Epithelial cell of prostate (primary cell): ENCODE data around the gene CABP1.
A peak's percentile ranks its signal among the peaks of the same experiment; 100 is the strongest.
"Not testable (repeated sequence)": the region's sequence is repeated elsewhere in the genome, so short reads cannot be mapped to it uniquely, and the experiment has no call there.

Experiments used
- DNase-seq: peaks from one replicate; pipeline ENCODE4 v3.0.0-alpha.2; 2011; ENCODE audit warnings: low read depth, low spot score
- H3K27ac ChIP-seq: fragments of 450-650 bp; 2 replicates; pipeline ENCODE4 v1.5.1; 2017; ENCODE audit warnings: mild to moderate bottlenecking

CABP1 gene

GRCh38 chr12:120639771-120640721, at the start of gene CABP1:
Gene CABP1 (plus strand): TSS chr12:120640626. CDS start chr12:120640686, 60 bp downstream.
- H3K27ac ChIP-seq: no peak within 1 kb of the TSS
- DNase-seq: no peak

GRCh38 chr12:120590741-120591407, 49.6 kb upstream of the CABP1 start:
- no peak overlapping the region for H3K27ac ChIP-seq
- no peak for DNase-seq

- DNase-seq: no peak
- no peak overlapping the region for H3K27ac ChIP-seq
These were observed 48.0 kb upstream of the CABP1 start for GRCh38 chr12:120592121-120593049.

GRCh38 chr12:120596901-120597300, 43.5 kb upstream of the CABP1 start:
- DNase-seq: no peak

DNA sequence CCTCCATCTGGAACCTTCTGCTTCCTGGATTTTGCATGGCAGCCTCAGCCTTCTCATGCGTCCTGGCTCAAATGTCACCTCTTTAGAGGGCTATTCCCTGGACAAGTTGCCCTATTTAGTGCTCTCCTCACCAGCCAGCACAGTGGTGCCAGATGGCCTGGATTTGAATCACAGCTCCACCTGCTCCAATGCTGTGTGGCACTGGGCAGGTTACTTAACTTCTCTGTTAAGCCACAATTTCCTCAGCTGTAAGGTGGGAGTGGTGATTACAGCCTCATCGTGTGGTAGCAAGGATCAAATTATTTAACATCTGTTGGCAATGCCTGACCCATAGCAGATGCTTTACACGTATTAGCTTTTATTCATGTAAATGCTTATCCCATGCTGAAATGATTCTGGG, 42.6 kb upstream of the CABP1 start:
- no peak for DNase-seq
- H3K27ac ChIP-seq: no peak overlapping the region

More at GRCh38 chr12:120596901-120597300, 43.5 kb upstream of the CABP1 start:
- no peak overlapping the region for H3K27ac ChIP-seq

- H3K27ac ChIP-seq: no peak overlapping the region
- no peak for DNase-seq
These were observed 41.6 kb upstream of the CABP1 start for GRCh38 chr12:120598674-120599463.

DNA sequence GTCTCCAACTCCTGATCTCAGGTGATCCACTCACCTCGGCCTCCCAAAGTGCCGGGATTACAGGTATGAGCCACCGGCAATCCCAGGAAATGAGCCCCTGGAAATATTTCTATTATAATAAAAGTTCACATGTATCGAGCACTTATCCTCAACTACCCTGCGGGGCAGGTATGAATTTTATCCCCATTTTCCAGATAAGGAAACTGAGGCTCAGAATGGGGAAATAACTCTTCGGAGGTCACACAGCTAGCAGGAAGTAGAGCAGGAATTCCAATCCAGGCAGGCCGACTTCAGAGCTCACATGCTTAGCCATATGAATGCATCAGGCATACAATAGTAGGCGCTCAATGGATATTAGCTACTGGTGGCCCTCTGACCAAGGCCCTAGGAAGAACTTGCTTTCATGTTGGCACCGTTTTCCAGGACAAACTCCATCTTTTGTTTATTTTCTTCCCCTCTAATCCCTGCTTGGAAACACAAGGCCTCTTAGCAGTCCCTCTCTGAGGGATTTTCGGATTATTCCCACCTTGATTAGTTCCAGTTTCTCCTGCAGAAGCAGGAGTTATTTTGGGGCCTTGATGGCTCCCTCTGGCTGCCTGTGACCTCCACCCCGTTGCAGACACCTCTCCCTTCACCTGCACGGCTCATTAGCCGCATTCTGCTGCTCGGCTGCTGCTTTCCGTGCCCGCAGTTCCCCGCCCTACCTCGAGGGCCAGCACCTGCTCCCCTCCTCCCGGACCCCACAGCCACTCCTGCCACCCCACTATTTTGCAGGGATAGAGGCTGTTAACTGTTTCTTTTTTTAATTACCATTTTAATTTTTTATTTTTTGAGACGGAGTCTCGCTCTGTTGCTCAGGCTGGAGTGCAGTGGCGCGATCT, 40.5 kb upstream of the CABP1 start:
- H3K27ac ChIP-seq: no peak overlapping the region
- DNase-seq: no peak

DNA sequence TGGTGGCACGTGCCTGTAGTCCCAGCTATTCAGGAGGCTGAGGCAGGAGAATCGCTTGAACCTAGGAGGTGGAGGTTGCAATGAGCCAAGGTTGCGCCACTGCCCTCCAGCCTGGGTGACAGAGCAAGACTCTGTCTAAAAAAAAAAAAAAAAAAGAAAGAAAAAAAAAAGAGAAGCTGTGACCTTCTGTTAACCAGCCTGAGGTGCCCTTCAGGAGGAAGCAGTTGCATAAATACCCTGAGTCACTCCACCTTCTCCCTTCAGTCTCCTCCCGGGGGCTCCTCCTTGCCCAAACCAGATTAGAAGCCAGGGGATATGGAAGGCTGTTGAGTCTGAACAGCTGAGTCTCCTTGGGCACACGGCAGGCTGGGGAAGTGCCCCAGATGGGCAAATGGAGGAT, 38.0 kb upstream of the CABP1 start:
- H3K27ac ChIP-seq, DNase-seq: not testable (repeated sequence)

- H3K27ac ChIP-seq: no peak overlapping the region
- no peak for DNase-seq
These were observed 29.9 kb upstream of the CABP1 start for GRCh38 chr12:120610560-120610959.

DNA sequence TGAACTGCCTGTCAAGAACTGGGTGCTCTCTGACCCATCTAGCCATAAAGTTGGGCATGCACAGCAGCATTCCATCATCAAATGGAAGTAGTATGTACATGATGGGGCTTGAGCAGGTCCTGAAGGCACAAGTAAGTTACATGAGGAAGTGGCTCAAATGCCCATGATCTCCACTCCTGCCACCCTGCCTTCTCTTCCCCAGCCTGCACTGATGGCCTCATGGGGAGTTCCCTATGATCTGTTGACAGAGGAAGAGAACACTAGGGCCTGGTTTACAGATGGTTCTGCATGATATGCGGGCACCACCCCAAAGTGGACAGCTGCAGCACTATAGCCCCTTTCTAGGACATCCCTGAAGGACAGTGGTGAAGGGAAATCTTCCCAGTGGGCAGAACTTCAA, 28.9 kb upstream of the CABP1 start:
- DNase-seq, H3K27ac ChIP-seq: not testable (repeated sequence)

GRCh38 chr12:120614848-120615247, 25.6 kb upstream of the CABP1 start:
- no peak for DNase-seq
- no peak overlapping the region for H3K27ac ChIP-seq

DNA sequence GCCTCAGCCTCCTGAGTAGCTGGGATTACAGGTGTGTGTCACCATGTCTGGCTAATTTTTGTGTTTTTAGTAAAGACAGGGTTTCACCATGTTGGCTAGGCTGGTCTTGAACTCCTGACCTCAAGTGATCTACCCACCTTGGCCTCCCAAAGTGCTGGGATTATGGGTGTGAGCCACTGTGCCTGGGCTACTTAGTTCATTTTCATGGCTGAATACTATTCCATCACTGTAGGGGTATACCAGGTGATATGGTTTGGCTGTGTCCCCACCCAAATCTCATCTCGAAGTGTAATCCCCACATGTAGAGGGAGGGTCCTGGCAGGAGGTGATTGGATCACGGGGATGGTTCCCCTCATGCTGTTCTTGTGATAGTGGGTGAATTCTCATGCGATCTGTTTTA, 23.2 kb upstream of the CABP1 start:
- H3K27ac ChIP-seq, DNase-seq: not testable (repeated sequence)

DNA sequence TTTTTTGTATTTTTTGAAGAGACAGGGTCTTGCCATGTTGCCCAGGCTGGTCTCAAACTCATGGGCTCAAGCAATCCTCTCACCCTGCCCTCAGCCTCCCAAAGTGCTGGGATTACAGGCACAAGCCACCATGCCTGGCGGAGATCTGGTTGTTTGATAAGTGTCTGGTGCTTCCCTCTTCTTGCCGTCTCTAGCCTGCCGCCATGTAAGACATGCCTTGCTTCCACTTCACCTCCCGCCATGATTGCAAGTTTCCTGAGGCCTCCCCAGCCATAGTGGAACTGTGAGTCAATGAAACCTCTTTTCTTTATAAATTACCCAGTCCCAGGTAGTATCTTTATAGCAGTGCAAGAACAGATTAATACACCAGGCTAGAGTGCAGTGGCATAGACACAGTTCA, 22.7 kb upstream of the CABP1 start:
- not testable (repeated sequence) for H3K27ac ChIP-seq, DNase-seq

GRCh38 chr12:120618954-120619615, 21.3 kb upstream of the CABP1 start:
- DNase-seq: no peak

DNA sequence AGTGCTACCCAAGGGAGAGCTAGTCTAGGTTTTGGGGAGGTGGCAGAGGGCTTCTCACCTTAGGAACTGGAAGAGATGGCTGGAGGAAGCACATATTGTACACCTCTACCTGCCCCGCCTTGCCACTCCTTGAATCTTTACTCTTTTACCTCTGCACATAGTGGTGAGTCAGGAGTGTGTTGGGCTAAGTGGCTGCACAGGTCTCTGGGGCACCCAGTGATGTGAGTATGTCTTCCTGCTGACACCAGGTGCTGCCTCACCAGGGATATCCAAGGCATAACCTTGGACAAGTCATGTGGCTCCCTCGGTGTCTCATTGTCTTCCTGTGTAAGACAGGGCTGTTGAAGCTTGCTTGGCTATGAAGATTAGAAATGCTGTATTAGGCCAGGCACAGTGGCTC, 19.8 kb upstream of the CABP1 start:
- peak overlapping the region; percentile 54 for H3K27ac ChIP-seq

More at GRCh38 chr12:120618954-120619615, 21.3 kb upstream of the CABP1 start:
- no peak overlapping the region for H3K27ac ChIP-seq

DNA sequence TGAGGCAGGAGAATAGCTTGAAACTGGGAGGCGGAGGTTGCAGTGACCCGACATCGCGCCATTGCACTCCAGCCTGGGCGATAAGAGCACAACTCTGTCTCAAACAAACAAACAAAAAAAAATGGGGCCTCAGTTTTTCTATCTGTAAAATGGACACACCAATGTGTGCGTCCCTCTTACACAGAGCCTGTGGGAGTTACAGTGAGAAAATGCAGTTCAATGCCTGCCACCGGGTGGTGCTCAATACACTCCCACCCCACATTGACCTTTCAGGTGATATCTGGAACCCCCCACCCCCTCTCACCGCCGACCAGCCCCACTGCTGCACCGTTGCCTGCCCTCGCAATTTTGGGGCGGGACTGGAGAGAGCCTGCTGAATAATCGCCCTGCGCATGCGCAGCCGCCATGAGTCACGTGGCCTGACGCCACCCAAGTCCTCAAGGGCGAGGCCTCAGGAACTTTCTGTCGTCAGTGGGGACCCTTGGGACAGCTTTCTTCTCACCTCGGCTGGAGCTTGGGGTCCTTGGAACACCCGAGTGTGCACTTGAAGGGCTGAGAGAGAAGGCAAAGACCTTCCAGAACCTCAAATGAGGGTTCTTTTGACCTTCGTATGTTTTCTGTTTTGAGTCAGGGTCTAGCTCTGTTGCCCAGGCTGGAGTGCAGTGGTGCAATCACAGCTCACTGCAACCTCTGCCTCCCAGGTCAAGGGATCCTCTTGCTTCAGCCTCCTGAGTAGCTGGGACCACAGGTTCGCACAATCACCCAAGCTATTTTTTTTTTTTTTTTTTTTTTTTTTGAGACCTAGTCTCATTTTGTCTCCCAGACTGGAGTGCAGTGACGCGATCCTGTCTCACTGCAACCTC, 14.6 kb upstream of the CABP1 start:
- H3K27ac ChIP-seq: no peak overlapping the region
- no peak for DNase-seq

More for the DNA sequence above, 19.8 kb upstream of the CABP1 start:
- peak; percentile 83 for DNase-seq

GRCh38 chr12:120628919-120629318, 11.5 kb upstream of the CABP1 start:
- DNase-seq: no peak

More at GRCh38 chr12:120628919-120629318, 11.5 kb upstream of the CABP1 start:
- H3K27ac ChIP-seq: no peak overlapping the region
